Measurements from ENCODE around the gene MCUB. TPM values are rescaled to one million over a fixed set of nuclear protein-coding genes. Genes with fewer than 3 reads are reported as not detected.

MCUB gene
- total RNA-seq, 8 experiments from 2014 or later: 2.8 to 12.1 (median 7.8) TPM

DNA sequence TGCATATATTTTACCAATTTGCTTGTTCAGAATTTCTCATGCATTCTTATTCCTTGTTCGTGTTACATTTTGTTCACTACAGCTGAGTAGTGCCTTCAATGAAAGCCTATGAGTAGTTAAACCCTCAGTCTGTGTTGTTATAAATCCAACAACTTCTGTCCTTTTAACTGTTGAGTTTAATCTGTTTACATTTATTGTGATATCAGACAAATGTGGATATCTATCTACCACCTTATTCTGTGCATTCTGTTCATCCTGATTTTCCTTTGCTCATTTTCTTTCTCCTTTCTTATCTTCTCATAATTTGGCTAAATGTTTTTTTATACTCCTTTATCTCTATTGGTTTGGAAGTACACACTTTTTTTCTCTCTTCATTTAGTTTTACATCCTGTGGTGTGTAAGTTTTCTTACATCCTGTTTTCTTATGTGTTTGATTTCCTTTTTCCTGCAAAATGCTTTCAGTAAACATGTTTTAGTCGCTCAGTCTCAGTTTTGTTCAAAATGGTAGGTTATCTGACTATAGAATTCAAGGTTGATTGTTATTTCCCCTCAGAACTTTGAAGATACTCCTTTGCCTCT lies 89.0 kb downstream of the MCUB start:
- no peak for ATAC-seq (replicated peaks in 6 of 8)
- H3K4me3 ChIP-seq: no peak overlapping the region
- WGBS, 10 experiments: 92 to 100% (median 98%) methylated on average over 1 to 2 of the region's 2 CpGs
- no peaks in the 10 kb centered on the region for H3K4me1 ChIP-seq (replicated peaks in 1 of 2)
- in situ Hi-C loops (cut with MboI; ENCODE audit: low pct_unique_long_range_greater_than_20kb in 2 of 9, low sequenced_read_pairs in 9 of 9, unreplicated experiment in 9 of 9): no loop called here
- H3K27ac ChIP-seq: no peak overlapping the region

DNA sequence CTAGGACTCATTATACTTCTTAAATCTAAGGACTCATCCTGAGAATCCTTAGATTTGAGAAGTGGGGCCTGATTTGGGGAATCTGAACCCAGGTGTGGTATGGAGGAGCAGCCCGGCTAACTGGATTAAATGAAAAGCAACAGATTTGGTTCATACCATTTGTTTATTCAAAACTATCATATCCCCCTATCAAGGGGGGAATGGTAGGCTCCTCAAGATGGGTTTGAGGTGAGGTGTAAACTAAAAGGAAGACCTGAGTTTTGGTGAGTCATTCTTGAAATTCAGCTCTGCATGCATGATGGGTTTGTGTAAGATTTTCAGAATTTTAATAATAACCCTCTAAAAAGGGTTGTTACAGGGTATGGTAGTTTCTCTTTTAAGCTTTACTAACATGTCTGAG lies 89.8 kb downstream of the MCUB start:
- ATAC-seq (replicated peaks in 6 of 8): no peak
- WGBS, 10 experiments: 67 to 100% (median 100%) methylated on average over 1 of the region's 1 CpG; no CpG with 5 or more reads in 5 of the 10 experiments
- Histone ChIP-seq H3K27ac (no peak overlapping the region), H3K4me3 (no peak overlapping the region), H3K4me1 (replicated peaks in 1 of 2) (no peaks in the 10 kb centered on the region)
- in situ Hi-C loops (cut with MboI; ENCODE audit: low pct_unique_long_range_greater_than_20kb in 2 of 9, low sequenced_read_pairs in 9 of 9, unreplicated experiment in 9 of 9): no loop called here

GRCh38 chr4:109655396-109655795 lies 95.3 kb downstream of the MCUB start:
- WGBS, 10 experiments: 0 to 56% (median 18%) methylated on average over 1 to 3 of the region's 6 CpGs; no CpG with 5 or more reads in 6 of the 10 experiments
- Histone ChIP-seq H3K27ac (no peak overlapping the region), H3K4me3 (no peak overlapping the region), H3K4me1 (replicated peaks in 1 of 2) (no peaks in the 10 kb centered on the region)
- in situ Hi-C loops (cut with MboI; ENCODE audit: low pct_unique_long_range_greater_than_20kb in 2 of 9, low sequenced_read_pairs in 9 of 9, unreplicated experiment in 9 of 9): no loop called here
- no peak for ATAC-seq (replicated peaks in 6 of 8)

- H3K27ac ChIP-seq: no peak overlapping the region
- 0 to 97% (median 74%) methylated on average over 1 to 7 of the region's 9 CpGs; no CpG with 5 or more reads in 2 of the 10 experiments for WGBS, 10 experiments
- H3K4me1 ChIP-seq (replicated peaks in 1 of 2): peaks cover 0 to 2% of the 10 kb centered on the region in 2 donors
- no peak overlapping the region for H3K4me3 ChIP-seq
- in situ Hi-C loops (cut with MboI; ENCODE audit: low pct_unique_long_range_greater_than_20kb in 2 of 9, low sequenced_read_pairs in 9 of 9, unreplicated experiment in 9 of 9): no loop called here
- ATAC-seq (replicated peaks in 6 of 8): peak in 2 of 8 experiments; percentile 84 to 93
Observed at GRCh38 chr4:109657854-109658418, 97.9 kb downstream of the MCUB start.

DNA sequence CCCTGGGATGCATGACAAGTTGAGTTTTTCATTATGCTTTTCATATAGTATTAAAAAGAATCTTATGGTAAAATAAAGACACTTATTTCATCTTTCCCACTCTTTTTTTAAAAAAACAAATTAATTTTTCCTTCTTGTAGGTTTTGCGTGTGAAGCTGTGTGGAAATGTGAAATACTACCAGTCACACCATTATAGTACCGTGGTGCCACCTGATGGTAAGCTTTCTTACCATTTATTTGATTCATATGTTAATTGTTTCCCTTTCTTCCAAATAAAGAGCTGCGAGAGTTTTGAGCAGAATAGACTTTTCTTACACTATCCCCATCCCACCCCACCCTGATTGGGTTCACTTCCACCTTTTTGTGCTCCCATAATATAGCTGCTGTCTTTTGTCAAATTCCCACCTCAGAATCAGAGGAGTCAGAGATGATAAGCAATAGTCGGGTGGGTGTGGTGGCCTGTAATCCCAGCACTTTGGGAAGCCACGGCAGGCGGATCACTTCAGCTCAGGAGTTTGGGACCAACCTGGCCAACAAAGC lies 98.9 kb downstream of the MCUB start:
- no peak for ATAC-seq (replicated peaks in 6 of 8)
- WGBS, 10 experiments: 50 to 100% (median 88%) methylated on average over 1 to 6 of the region's 6 CpGs

GRCh38 chr4:109662116-109662515 lies 102.1 kb downstream of the MCUB start:
- Histone ChIP-seq H3K4me1 (replicated peaks in 1 of 2) (peaks cover 0 to 7% of the 10 kb centered on the region in 2 donors), H3K27ac (no peak overlapping the region), H3K4me3 (no peak overlapping the region)
- WGBS, 10 experiments: 20 to 60% (median 40%) methylated on average over 1 to 2 of the region's 2 CpGs; no CpG with 5 or more reads in 5 of the 10 experiments
- in situ Hi-C loops (cut with MboI; ENCODE audit: low pct_unique_long_range_greater_than_20kb in 2 of 9, low sequenced_read_pairs in 9 of 9, unreplicated experiment in 9 of 9): no loop called here
- ATAC-seq (replicated peaks in 6 of 8): peak in 2 of 8 experiments; percentile 23 to 32

More for the DNA sequence above, 98.9 kb downstream of the MCUB start:
- Histone ChIP-seq H3K4me3 (no peak overlapping the region), H3K4me1 (replicated peaks in 1 of 2) (peaks cover 0 to 7% of the 10 kb centered on the region in 2 donors), H3K27ac (no peak overlapping the region)
- in situ Hi-C loops (cut with MboI; ENCODE audit: low pct_unique_long_range_greater_than_20kb in 2 of 9, low sequenced_read_pairs in 9 of 9, unreplicated experiment in 9 of 9): no loop called here

- H3K4me3 ChIP-seq: no peak overlapping the region
- in situ Hi-C loops (cut with MboI; ENCODE audit: low pct_unique_long_range_greater_than_20kb in 2 of 9, low sequenced_read_pairs in 9 of 9, unreplicated experiment in 9 of 9): no loop called here
- peak in 1 of 8 experiments; percentile 35 for ATAC-seq (replicated peaks in 6 of 8)
- no peak overlapping the region for H3K27ac ChIP-seq
- WGBS, 10 experiments: 0 to 57% (median 25%) methylated on average over 1 to 3 of the region's 3 CpGs; no CpG with 5 or more reads in 1 of the 10 experiments
- peaks cover 0 to 7% of the 10 kb centered on the region in 2 donors for H3K4me1 ChIP-seq (replicated peaks in 1 of 2)
Observed at GRCh38 chr4:109662771-109663170, 102.7 kb downstream of the MCUB start.

DNA sequence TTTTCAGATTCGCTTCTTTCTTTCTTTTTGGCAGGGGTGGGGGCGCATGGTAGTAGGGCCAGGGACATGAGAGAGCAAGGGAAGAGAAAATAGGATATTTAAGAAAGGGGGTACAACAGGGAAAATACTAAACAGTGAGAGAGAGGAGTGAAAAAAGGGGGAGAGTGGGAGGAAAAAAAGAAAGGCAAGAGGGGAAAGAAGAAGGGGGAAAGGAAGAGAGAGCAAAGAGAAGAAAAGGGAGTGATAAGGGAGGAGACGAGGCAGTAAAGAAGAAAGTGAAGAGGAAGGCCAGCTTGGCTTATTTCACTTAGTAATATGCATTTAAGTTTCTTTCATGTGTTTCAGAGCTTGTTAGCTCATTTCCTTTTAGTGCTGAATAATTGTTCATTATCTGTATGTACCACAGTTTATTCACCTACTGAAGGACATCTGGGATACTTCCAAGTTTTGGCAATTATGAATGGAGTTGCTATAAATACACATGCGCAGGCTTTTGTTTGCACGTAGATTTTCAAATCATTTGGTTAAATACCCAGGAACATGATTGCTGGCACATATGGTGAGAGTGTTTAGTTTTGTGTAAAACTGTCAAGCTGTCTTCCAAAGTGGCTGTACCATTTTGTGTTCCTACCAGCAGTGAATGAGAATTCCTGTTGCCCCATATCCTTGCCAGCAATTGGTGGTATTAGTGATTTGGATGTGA lies 105.9 kb downstream of the MCUB start:
- in situ Hi-C loops (cut with MboI; ENCODE audit: low pct_unique_long_range_greater_than_20kb in 2 of 9, low sequenced_read_pairs in 9 of 9, unreplicated experiment in 9 of 9): no loop called here
- Histone ChIP-seq H3K4me3 (no peak overlapping the region), H3K27ac (no peak overlapping the region), H3K4me1 (replicated peaks in 1 of 2) (peaks cover 0 to 7% of the 10 kb centered on the region in 2 donors)
- WGBS, 10 experiments: 52 to 100% (median 93%) methylated on average over 1 to 5 of the region's 5 CpGs
- ATAC-seq (replicated peaks in 6 of 8): peak in 1 of 8 experiments; percentile 24

- ATAC-seq (replicated peaks in 6 of 8): no peak
- H3K4me1 ChIP-seq (replicated peaks in 1 of 2): no peaks in the 10 kb centered on the region
- no peak overlapping the region for H3K4me3 ChIP-seq
- H3K27ac ChIP-seq: no peak overlapping the region
- in situ Hi-C loops (cut with MboI; ENCODE audit: low pct_unique_long_range_greater_than_20kb in 2 of 9, low sequenced_read_pairs in 9 of 9, unreplicated experiment in 9 of 9): no loop called here
Observed at GRCh38 chr4:109671350-109671749, 111.3 kb downstream of the MCUB start.

DNA sequence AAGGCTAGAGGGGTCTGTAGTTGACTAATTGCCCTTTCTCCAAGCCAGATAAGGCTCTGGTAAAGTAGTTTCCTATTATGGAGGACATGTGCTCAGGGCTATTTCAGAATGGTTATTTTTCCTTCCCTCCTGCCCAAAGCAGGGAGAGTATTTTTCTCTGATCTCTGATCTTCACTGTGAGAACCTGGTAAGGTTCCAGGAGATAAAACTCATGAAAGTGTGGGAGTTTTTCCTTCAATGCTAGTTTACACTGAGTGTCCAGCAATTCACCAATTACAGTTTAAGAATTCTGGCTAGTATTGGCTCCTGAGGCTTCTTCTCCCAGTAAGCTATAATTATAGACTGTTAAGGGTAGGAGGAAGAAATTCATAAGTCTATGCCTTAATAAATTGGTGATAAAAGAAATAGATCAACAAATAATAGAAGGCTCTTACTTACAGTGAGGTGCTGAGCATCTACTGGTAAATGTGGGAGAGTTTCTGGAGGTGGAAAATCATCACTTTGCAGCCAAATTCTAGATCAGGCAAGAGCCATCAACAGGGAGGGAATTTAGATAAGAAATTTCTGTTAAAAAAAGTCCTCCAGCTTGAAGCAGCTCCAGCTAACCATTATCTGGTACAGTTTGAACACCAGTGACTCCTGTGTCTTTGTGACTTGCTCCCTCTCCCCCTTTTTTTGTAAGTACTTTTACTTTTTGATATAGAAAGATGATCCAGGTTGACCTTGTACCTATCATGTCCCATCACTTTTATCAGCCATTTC lies 112.3 kb downstream of the MCUB start:
- Histone ChIP-seq H3K27ac (no peak overlapping the region), H3K4me3 (no peak overlapping the region), H3K4me1 (replicated peaks in 1 of 2) (no peaks in the 10 kb centered on the region)
- in situ Hi-C loops (cut with MboI; ENCODE audit: low pct_unique_long_range_greater_than_20kb in 2 of 9, low sequenced_read_pairs in 9 of 9, unreplicated experiment in 9 of 9): no loop called here
- no peak for ATAC-seq (replicated peaks in 6 of 8)

DNA sequence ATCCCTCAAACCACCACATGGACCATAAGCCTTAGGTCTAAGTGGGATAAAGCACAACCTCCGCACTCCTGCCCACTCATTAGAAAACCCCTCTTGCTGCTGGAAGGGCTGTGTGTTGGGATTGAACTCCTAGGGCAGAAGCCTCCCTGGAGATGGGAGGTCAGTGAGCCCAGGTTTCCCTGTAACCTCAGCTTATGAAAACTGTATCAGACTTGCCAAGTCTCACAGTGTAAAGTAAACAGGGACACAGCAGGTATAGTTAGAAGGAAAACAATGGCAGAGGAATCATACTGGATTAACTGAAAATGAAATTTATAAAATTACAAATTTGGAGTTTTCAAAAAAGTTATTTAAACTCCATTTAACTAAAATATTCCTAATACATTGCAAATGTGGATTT lies 113.3 kb downstream of the MCUB start:
- WGBS, 10 experiments: 80 to 100% (median 93%) methylated on average over 1 of the region's 1 CpG; no CpG with 5 or more reads in 6 of the 10 experiments
- ATAC-seq (replicated peaks in 6 of 8): no peak
- in situ Hi-C loops (cut with MboI; ENCODE audit: low pct_unique_long_range_greater_than_20kb in 2 of 9, low sequenced_read_pairs in 9 of 9, unreplicated experiment in 9 of 9): no loop called here
- Histone ChIP-seq H3K27ac (no peak overlapping the region), H3K4me1 (replicated peaks in 1 of 2) (no peaks in the 10 kb centered on the region), H3K4me3 (no peak overlapping the region)

DNA sequence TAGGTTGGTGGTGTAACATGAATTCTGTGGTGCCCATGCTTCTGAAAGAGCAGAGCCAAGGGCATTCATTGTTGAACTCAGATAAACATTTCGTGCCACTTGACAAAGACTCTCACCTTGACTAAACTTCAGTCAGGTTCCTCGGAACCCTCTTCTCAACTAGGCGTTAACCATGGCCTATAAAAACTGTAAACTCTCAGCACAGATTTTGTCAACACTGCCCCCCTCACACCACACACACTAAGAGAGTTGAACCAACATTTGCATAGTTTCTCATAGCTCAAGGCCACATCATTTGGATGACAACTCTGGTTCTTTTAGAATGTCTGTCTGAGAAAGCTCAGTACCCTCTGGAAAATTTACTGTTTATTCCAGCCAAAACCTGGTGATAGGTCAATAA lies 115.1 kb downstream of the MCUB start:
- ATAC-seq (replicated peaks in 6 of 8): no peak
- Histone ChIP-seq H3K4me3 (no peak overlapping the region), H3K27ac (no peak overlapping the region), H3K4me1 (replicated peaks in 1 of 2) (no peaks in the 10 kb centered on the region)
- WGBS, 10 experiments: 57 to 100% (median 90%) methylated on average over 1 to 3 of the region's 3 CpGs; no CpG with 5 or more reads in 3 of the 10 experiments
- in situ Hi-C loops (cut with MboI; ENCODE audit: low pct_unique_long_range_greater_than_20kb in 2 of 9, low sequenced_read_pairs in 9 of 9, unreplicated experiment in 9 of 9): no loop called here

DNA sequence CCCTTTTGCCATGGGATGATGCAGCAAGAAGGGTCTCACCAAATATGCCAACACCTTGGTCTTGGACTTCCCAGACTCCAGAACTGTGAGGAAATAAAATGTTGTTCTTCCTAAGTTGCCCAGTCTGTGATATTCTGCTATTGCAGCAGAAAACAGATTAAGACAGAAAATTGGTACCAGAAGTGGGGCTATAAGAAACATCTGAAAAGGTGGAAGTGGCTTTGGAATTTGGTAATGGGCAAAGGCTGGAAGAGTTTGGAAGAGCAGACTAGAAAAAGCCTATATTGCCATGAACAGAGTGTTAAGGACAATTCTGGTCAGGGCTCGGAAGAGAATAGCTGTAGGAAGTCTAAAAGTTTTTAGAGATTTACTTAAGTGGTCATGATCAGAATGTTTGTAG lies 115.8 kb downstream of the MCUB start:
- WGBS, 10 experiments: 67 to 100% (median 91%) methylated on average over 1 of the region's 1 CpG; no CpG with 5 or more reads in 4 of the 10 experiments
- no peaks in the 10 kb centered on the region for H3K4me1 ChIP-seq (replicated peaks in 1 of 2)
- ATAC-seq (replicated peaks in 6 of 8): no peak
- H3K4me3 ChIP-seq: no peak overlapping the region
- H3K27ac ChIP-seq: no peak overlapping the region
- in situ Hi-C loops (cut with MboI; ENCODE audit: low pct_unique_long_range_greater_than_20kb in 2 of 9, low sequenced_read_pairs in 9 of 9, unreplicated experiment in 9 of 9): no loop called here

Measured in motor neuron (in vitro differentiated cells).